Stimulated activated CD8-positive, alpha-beta memory T cell treated with anti-CD3 and anti-CD28 coated beads, Interleukin-7, amount 100 ng/mL, for 4 hours (primary cell): ENCODE results near the gene MRM1.

Experiments used
- DNase-seq, 2 donors: peaks; one replicate each; pipeline ENCODE4 v3.0.0-alpha.2; 2020; ENCODE audit warnings: low read depth in 2 of 2

Gene MRM1

GRCh38 chr17:36631022-36631421 lies 29.6 kb downstream of the MRM1 start:
- DNase-seq, result no peak

DNA sequence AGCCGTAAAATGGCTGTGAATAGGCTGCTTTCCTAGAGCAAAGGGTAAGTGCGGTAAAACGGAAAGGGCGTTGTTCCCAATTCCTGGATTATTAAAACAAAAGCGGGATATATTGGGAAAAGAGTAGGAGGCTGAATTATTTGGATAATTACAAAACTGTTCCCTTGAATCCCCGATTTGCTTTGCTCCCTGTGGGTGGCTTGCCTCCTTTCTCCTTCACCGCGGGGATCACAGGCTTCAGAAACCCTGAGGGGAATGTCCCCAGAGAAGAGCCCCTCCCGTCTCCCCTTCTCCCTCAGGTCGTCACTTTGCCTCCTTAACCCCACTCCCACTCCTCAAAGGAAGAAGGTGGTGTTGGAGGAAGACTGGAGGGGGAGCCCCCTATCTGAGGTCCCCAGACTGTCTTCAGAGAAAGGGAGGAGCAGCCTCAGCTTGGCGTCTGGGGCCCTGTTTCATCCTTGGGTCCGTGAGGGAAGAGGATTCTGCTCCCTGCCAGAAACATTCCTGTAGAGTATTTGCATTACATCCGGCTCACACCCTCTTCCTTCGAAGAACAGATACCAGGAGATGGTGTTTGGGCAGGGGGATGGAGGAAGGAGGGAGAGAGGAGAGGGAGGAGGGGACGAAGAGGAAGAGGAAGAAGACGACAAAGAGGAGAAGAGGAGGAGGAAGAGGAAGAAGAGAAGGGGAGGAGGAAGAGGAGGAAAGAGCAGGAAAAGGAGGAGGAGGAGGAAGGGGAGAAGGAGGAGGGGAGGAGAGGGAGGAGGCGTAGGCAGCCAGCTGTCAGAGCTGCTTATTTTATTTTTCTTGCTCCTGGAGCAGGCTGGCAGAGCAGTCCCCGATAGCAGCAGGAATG lies 31.8 kb downstream of the MRM1 start:
- DNase-seq, result no peak

DNA sequence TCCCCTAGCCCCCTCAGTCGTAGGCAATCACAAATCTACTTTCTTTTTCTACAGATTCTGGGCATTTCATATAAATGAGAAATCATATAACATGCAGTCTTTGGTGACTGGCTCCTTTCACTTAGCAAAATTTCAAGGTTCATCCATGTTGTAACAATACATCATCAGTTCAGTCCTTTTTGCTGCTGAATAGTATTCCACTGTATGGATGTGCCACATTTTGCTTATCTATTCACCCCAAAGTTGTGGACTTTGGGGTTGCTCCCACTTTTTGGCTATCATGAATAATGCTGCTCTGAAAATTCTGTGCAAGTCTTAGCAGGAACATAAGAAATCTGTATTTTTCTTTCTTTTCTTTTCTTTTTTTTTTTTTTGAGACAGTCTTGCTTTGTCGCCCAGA lies 39.0 kb downstream of the MRM1 start:
- no peak for DNase-seq

GRCh38 chr17:36640836-36641235 lies 39.5 kb downstream of the MRM1 start:
- no peak for DNase-seq

DNA sequence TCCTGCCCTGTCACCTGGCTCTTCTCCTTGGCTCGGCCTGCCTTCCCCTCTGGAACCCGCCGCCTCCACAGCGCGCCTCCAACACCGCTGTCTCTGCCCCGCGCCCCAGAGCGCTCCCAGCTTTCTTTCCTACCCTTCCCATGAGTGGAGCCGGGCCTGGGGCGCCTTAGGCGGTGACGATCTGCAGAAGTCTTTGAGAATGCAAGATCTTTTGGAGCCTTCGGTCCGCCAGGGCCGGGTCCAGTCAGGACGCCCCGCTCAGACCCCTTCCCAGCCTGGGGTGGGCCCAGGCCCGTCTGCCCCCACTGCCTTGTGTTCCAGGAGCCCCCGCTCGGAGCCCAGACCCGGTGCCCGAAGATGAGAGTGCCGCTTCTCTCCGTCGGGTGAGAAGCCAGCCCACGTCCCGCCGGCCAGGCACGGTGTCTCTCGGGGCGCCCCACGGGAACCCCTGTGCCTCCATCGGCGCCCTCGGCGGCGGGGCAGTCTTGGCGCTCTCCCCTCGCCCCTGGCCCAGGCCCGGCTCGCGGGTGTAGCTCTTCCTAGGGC lies 40.0 kb downstream of the MRM1 start:
- no peak for DNase-seq

- DNase-seq, result no peak
These were observed 40.8 kb downstream of the MRM1 start for GRCh38 chr17:36641877-36642845.

- no peak for DNase-seq
These were observed 41.8 kb downstream of the MRM1 start for GRCh38 chr17:36643086-36643685.

DNA sequence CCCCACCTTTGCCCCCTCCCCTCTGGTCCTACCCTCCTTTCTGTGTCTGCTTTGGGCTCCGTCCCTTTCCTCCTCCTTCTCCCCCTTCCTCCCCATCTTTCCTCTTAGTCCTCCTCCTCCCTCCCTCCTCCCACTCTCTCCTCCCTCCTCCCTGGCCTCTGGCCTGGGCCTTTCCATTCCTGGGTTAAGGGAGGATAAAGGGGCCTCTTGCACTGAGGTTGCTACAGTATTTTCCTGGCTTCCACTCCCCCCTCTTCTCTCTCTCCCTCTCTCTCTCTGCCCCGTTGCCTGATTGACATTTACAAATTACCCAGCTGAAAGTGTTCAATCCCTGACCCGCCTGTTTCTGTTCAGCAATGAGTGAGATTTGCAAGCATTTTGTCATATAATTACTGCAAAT lies 44.0 kb downstream of the MRM1 start:
- no peak for DNase-seq

DNA sequence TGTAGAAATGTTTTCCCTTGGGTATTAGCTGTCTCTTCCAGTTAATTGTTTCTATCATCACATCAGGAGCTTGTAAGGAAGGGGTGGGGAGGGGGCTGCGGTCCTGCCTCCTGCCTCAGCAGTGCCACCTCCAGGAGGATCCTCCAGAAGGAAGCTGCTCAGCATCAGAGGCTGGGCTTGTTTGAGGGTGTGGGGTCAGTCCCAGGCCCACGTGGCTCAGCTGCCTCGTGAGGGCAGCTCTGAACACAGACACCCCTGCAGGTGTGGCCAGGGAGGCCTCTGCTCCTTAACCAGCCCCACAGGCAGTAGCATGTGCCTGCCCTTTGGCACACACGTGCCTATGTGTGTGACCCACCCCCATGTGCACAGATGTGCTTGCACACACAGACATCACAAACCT lies 46.3 kb downstream of the MRM1 start:
- no peak for DNase-seq

DNA sequence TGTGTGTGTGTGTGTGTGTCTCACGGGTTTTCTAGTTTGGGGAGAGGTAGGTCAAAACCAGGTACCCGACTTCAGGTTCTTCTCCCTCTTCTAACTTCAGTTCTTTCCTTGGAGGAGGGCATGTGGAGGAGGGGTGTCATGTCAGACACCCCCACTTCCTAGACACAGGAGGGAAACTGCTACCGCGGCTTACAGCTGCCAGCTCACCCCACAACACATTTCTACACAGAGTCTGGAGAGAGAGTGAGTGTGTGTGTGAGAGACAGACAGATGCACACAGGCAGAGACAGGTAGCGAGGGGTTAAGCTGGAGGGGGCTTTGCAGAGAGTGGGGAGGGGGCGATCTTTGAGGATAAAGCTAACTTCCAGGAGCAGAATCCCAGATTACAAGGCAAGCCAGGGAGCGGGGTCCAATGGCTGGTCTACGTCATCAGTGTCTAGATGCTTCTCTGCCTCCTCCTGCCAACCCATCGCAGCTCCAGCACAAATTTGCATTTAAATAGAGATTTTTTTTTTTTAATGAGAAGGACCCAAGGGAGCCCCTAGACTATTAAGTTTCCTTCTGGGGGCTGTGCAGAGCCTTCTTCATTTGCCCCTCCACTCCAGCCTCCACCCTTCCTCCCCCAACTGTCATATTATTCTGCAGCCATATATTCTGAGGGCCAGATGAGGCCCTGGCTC lies 48.9 kb downstream of the MRM1 start:
- DNase-seq, result no peak

GRCh38 chr17:36653374-36653773 lies 52.0 kb downstream of the MRM1 start:
- no peak for DNase-seq

- no peak for DNase-seq
These were observed 52.5 kb downstream of the MRM1 start for GRCh38 chr17:36653856-36654255.

GRCh38 chr17:36655726-36656125 lies 54.3 kb downstream of the MRM1 start:
- DNase-seq, result no peak

DNA sequence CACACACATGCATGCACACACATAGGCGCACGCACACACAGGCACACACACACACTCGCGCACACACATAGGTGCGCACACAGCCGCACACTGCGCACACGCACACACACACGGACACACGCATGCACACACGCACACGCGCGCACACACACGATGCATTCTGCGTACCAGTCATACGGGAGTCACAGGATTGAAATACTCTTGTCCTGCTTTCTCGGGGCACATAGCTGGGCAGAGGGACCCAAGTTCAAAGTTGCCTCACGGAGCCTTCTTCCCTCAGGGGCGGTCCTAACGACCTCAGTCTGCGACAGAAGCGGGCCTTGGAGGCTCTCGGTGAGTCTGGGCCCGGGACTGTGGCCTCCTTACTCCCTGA lies 56.0 kb downstream of the MRM1 start:
- no peak for DNase-seq

DNA sequence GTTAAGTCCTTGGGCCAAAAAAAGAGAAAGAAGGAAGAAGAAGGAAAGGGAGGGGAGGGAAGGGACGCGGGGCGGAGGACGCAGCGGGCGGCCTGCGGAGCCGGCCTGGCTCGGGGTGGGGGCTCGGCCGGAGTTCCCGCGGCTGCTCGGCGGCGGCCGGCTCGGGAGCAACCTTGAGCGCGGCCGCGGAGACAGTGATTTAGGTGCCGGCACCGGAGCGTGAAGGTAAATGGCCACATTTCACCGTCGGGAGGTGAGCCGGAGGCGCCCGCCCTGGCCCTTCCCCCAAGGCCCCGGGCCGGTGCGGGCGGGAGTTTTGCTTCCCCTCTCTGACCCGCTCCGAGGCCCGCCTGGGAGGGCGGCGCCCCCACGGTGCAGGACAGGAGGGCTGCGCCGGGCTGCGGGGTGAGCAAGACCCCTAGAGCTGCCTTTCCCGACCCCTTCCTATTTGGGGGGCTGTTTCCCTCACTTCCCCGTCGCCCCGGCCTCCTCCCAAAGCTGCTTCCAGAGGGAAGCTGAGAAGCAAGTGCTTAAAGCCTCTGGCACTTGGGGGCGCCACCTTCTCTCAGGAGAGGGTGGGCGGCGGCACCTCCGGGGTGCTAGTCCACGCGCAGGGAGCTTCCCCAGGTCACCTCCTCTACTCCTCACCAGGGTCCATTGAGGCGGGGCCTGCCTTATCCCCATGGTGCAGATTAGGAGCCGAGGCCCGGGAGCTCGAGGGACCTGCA lies 56.5 kb downstream of the MRM1 start:
- no peak for DNase-seq
